HG02623 (cell line): ENCODE measurements around the gene GH1.

Source experiments
- ATAC-seq: cut with Tn5 transposase; IDR thresholded peaks from one replicate; pipeline ENCODE4 v1.9.1; 2021; ENCODE audit warnings: moderate library complexity; ENCODE audit not compliant: unreplicated experiment

The GH1 gene

GRCh38 chr17:63944736-63945499 is 26.3 kb upstream of the GH1 start:
- no peak for ATAC-seq

- ATAC-seq: no peak
These were observed 25.1 kb upstream of the GH1 start for GRCh38 chr17:63943745-63944144.

- ATAC-seq: no peak
These were observed 23.8 kb upstream of the GH1 start for GRCh38 chr17:63942309-63942985.

GRCh38 chr17:63941751-63942150 is 23.1 kb upstream of the GH1 start:
- ATAC-seq: no peak

GRCh38 chr17:63941162-63941561 is 22.5 kb upstream of the GH1 start:
- ATAC-seq: no peak

GRCh38 chr17:63940584-63940983 is 21.9 kb upstream of the GH1 start:
- ATAC-seq: no peak

GRCh38 chr17:63939884-63940283 is 21.2 kb upstream of the GH1 start:
- ATAC-seq: no peak

GRCh38 chr17:63939401-63939800 is 20.8 kb upstream of the GH1 start:
- no peak for ATAC-seq

- no peak for ATAC-seq
These were observed 19.3 kb upstream of the GH1 start for GRCh38 chr17:63937920-63938319.

- ATAC-seq: no peak
These were observed 18.7 kb upstream of the GH1 start for GRCh38 chr17:63937319-63937718.

- no peak for ATAC-seq
These were observed 15.8 kb upstream of the GH1 start for GRCh38 chr17:63934183-63935112.

GRCh38 chr17:63933598-63933997 is 15.0 kb upstream of the GH1 start:
- ATAC-seq: no peak

- no peak for ATAC-seq
These were observed 14.1 kb upstream of the GH1 start for GRCh38 chr17:63932721-63933120.

- ATAC-seq: peak; percentile 73
These were observed 13.4 kb upstream of the GH1 start, which contains the start of gene CD79B for GRCh38 chr17:63931981-63932561. TSS of gene CD79B (minus strand) at chr17:63932331. CDS start at chr17:63932261, 70 bp downstream.

- no peak for ATAC-seq
These were observed 12.4 kb upstream of the GH1 start for GRCh38 chr17:63930951-63931575.

GRCh38 chr17:63929860-63930766 is 11.5 kb upstream of the GH1 start:
- ATAC-seq: no peak

GRCh38 chr17:63928966-63929695 is 10.5 kb upstream of the GH1 start:
- ATAC-seq: no peak

GRCh38 chr17:63928172-63928666 is 9.6 kb upstream of the GH1 start:
- ATAC-seq: no peak
